ENCODE results near the gene AANAT.

DNA sequence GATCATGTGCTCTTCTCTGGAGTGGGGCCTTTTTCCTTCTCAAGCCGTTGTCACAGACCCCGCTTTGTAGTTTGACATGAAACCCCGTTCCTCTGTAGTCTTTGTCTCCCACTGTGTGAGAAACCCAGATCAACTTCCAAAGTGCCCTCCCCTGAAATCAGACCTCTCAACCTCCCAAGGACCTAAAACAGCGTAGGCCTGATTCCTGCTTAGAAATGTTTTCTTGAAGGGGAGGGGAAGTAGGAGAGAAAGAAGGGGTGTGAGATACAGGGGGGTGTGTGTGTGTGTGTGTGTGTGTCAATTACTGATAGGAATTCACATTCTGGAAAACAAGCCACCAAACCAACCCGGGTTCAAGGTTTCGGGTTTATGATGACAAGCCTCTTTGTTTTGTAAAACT, 15.9 kb upstream of the AANAT start:
- TF ChIP-seq, protein P1, sequence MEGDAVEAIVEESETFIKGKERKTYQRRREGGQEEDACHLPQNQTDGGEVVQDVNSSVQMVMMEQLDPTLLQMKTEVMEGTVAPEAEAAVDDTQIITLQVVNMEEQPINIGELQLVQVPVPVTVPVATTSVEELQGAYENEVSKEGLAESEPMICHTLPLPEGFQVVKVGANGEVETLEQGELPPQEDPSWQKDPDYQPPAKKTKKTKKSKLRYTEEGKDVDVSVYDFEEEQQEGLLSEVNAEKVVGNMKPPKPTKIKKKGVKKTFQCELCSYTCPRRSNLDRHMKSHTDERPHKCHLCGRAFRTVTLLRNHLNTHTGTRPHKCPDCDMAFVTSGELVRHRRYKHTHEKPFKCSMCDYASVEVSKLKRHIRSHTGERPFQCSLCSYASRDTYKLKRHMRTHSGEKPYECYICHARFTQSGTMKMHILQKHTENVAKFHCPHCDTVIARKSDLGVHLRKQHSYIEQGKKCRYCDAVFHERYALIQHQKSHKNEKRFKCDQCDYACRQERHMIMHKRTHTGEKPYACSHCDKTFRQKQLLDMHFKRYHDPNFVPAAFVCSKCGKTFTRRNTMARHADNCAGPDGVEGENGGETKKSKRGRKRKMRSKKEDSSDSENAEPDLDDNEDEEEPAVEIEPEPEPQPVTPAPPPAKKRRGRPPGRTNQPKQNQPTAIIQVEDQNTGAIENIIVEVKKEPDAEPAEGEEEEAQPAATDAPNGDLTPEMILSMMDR (IDR thresholded peaks at IDR 0.05), result no peak
- TF ChIP-seq POLR2A (IDR thresholded peaks at IDR 0.05) (no peak), POLR2AphosphoS5 (IDR thresholded peaks at IDR 0.05) (no peak)
